ENCODE results near the gene NRXN2.

The NRXN2 gene

GRCh38 chr11:64723907-64724862 is 1.2 kb upstream of the NRXN2 start:
- TF ChIP-seq EZH2 (IDR thresholded peaks at IDR 0.05; ENCODE audit: borderline replicate concordance, low read length) = no peak
- no peak for TF ChIP-seq CTCF (IDR thresholded peaks at IDR 0.05; ENCODE audit: low read length)
- H3K4me1 ChIP-seq (ENCODE audit: insufficient read depth, low read length, severe bottlenecking) = peaks cover 5% of the 10 kb centered on the region
- H3K4me2 ChIP-seq (ENCODE audit: low read length) = peak overlapping the region; percentile 82
- H3K27me3 ChIP-seq (ENCODE audit: insufficient read depth, low read length) = peaks cover 10% of the 10 kb centered on the region
- H3K9ac ChIP-seq (ENCODE audit: low read length) = no peak overlapping the region
- no peak overlapping the region for H3K27ac ChIP-seq (ENCODE audit: low read depth, low read length, poor library complexity, severe bottlenecking)
- no peaks in the 10 kb centered on the region for H4K20me1 ChIP-seq (ENCODE audit: insufficient read depth, low read length)
- no peaks in the 10 kb centered on the region for H3K9me3 ChIP-seq (ENCODE audit: low read length)
- H3F3A ChIP-seq (ENCODE audit: insufficient read depth, low read length) = no peaks in the 10 kb centered on the region
- no peaks in the 10 kb centered on the region for H3K79me2 ChIP-seq (ENCODE audit: insufficient read depth, low read length)
- peak overlapping the region; percentile 66 for H3K4me3 ChIP-seq (ENCODE audit: low read depth, low read length, poor library complexity, severe bottlenecking)
- H3K9me2 ChIP-seq (ENCODE audit: low read depth, low read length) = no peaks in the 10 kb centered on the region
- no peaks in the 10 kb centered on the region for H3K36me3 ChIP-seq (ENCODE audit: insufficient read depth, low read length)
- H2AFZ ChIP-seq (ENCODE audit: low read length) = no peak overlapping the region

GRCh38 chr11:64722141-64723065 is 594 bp downstream of the NRXN2 start:
- Histone ChIP-seq H2AFZ (ENCODE audit: low read length) (no peak overlapping the region), H3K4me3 (ENCODE audit: low read depth, low read length, poor library complexity, severe bottlenecking) (no peak overlapping the region), H3K79me2 (ENCODE audit: insufficient read depth, low read length) (no peaks in the 10 kb centered on the region), H3K9me2 (ENCODE audit: low read depth, low read length) (no peaks in the 10 kb centered on the region), H3K4me1 (ENCODE audit: insufficient read depth, low read length, severe bottlenecking) (peaks cover 5% of the 10 kb centered on the region), H3K9me3 (ENCODE audit: low read length) (no peaks in the 10 kb centered on the region), H3K4me2 (ENCODE audit: low read length) (no peak overlapping the region), H3F3A (ENCODE audit: insufficient read depth, low read length) (no peaks in the 10 kb centered on the region), H4K20me1 (ENCODE audit: insufficient read depth, low read length) (no peaks in the 10 kb centered on the region), H3K27me3 (ENCODE audit: insufficient read depth, low read length) (peaks cover 10% of the 10 kb centered on the region), H3K27ac (ENCODE audit: low read depth, low read length, poor library complexity, severe bottlenecking) (no peak overlapping the region), H3K36me3 (ENCODE audit: insufficient read depth, low read length) (no peaks in the 10 kb centered on the region), H3K9ac (ENCODE audit: low read length) (no peak overlapping the region)
- no peak for TF ChIP-seq CTCF (IDR thresholded peaks at IDR 0.05; ENCODE audit: low read length)
- TF ChIP-seq EZH2 (IDR thresholded peaks at IDR 0.05; ENCODE audit: borderline replicate concordance, low read length) = no peak

- Histone ChIP-seq H2AFZ (ENCODE audit: low read length) (no peak overlapping the region), H4K20me1 (ENCODE audit: insufficient read depth, low read length) (no peaks in the 10 kb centered on the region), H3K4me2 (ENCODE audit: low read length) (no peak overlapping the region), H3K36me3 (ENCODE audit: insufficient read depth, low read length) (no peaks in the 10 kb centered on the region), H3K4me1 (ENCODE audit: insufficient read depth, low read length, severe bottlenecking) (peaks cover 5% of the 10 kb centered on the region), H3K27ac (ENCODE audit: low read depth, low read length, poor library complexity, severe bottlenecking) (no peak overlapping the region), H3K9ac (ENCODE audit: low read length) (no peak overlapping the region), H3K4me3 (ENCODE audit: low read depth, low read length, poor library complexity, severe bottlenecking) (no peak overlapping the region), H3K9me2 (ENCODE audit: low read depth, low read length) (no peaks in the 10 kb centered on the region), H3K79me2 (ENCODE audit: insufficient read depth, low read length) (no peaks in the 10 kb centered on the region), H3F3A (ENCODE audit: insufficient read depth, low read length) (no peaks in the 10 kb centered on the region), H3K27me3 (ENCODE audit: insufficient read depth, low read length) (peaks cover 10% of the 10 kb centered on the region), H3K9me3 (ENCODE audit: low read length) (no peaks in the 10 kb centered on the region)
- TF ChIP-seq CTCF (IDR thresholded peaks at IDR 0.05; ENCODE audit: low read length) (no peak), EZH2 (IDR thresholded peaks at IDR 0.05; ENCODE audit: borderline replicate concordance, low read length) (no peak)
Observed at GRCh38 chr11:64721359-64721699, 1.7 kb downstream of the NRXN2 start.
